A673 (cell line): Measurements from ENCODE around the gene CST5. TPM values are rescaled to one million over a fixed set of nuclear protein-coding genes. Genes with fewer than 3 reads are reported as not detected.

Experiments used
- total RNA-seq: library from RNA; stranded (reverse); gene quantifications from 2 replicates; pipeline ENCODE4 v1.2.3, GENCODE V29; 2021

CST5 gene
- total RNA-seq, 1 experiment from 2014 or later, result not detected

Other genes starting within 250 kb of the CST5 start
- 82.7 and 91.3 TPM in 2 replicates for gene CST3, start 241.8 kb downstream of the CST5 start, total RNA-seq
- not detected in 2 replicates for gene CST4, start 190.7 kb downstream of the CST5 start, total RNA-seq
- gene CST1, start 128.8 kb downstream of the CST5 start, total RNA-seq, result not detected in 2 replicates
- gene CST2, start 53.0 kb downstream of the CST5 start, total RNA-seq, result not detected in 2 replicates
- gene GGTLC1, start 109.0 kb upstream of the CST5 start, total RNA-seq, result not detected in 2 replicates